Activated naive CD4-positive, alpha-beta T cell treated with anti-CD3 and anti-CD28 coated beads, Interleukin-2, amount 50 U/mL, for 72 hours (primary cell): ENCODE data around the gene C1orf159. TPM values are rescaled to one million over a fixed set of nuclear protein-coding genes. Genes with fewer than 3 reads are reported as not detected.

Source experiments
- ATAC-seq, 2 donors: fragments of 150-1000 bp; cut with Tn5 transposase; 2 replicates each; pipeline ENCODE4 v1.10.0; 2021; ENCODE audit warnings: mild to moderate bottlenecking in 2 of 2, moderate library complexity in 2 of 2
- DNase-seq, 2 donors: peaks; one replicate each; pipeline ENCODE4 v3.0.0; 2021 to 2022; ENCODE audit warnings: low spot score in 2 of 2
- H3K27ac Mint-ChIP-seq, 2 donors: one replicate each; pipeline ENCODE4 v1.8.0; 2022; ENCODE audit warnings: mild to moderate bottlenecking in 2 of 2, mixed read lengths in 2 of 2
- H3K36me3 Mint-ChIP-seq, 2 donors: one replicate each; pipeline ENCODE4 v1.8.0; 2022; ENCODE audit warnings: mixed read lengths in 2 of 2
- H3K9me3 Mint-ChIP-seq, 2 donors: one replicate each; pipeline ENCODE4 v1.8.0; 2022; ENCODE audit warnings: mixed read lengths in 2 of 2
- total RNA-seq, 2 donors: library from RNA; stranded (reverse); gene quantifications; one replicate each; pipeline ENCODE4 v1.2.3, GENCODE V29; 2022

Gene C1orf159
- total RNA-seq, 2 donors from 2014 or later: 20.7 to 21.2 TPM

- ATAC-seq (peak in 1 of 2 donors; percentile 25), DNase-seq (no peak)
- Mint-ChIP-seq H3K36me3 (peaks cover 0 to 7% of the 10 kb centered on the region in 2 donors), H3K27ac (no peak overlapping the region), H3K9me3 (no peaks in the 10 kb centered on the region)
Observed at GRCh38 chr1:1092894-1093609, 22.8 kb downstream of the C1orf159 start.

- ATAC-seq (no peak), DNase-seq (no peak)
- H3K27ac Mint-ChIP-seq: no peak overlapping the region
- H3K36me3 Mint-ChIP-seq: no peaks in the 10 kb centered on the region
- no peaks in the 10 kb centered on the region for H3K9me3 Mint-ChIP-seq
Observed at GRCh38 chr1:1092149-1092855, 23.6 kb downstream of the C1orf159 start.

- Mint-ChIP-seq H3K27ac (no peak overlapping the region), H3K36me3 (no peaks in the 10 kb centered on the region), H3K9me3 (no peaks in the 10 kb centered on the region)
- peak in 1 of 2 donors; percentile 33 for ATAC-seq
- no peak for DNase-seq
Observed at GRCh38 chr1:1091344-1092148, 24.3 kb downstream of the C1orf159 start.

GRCh38 chr1:1090424-1091343 is 25.2 kb downstream of the C1orf159 start:
- Mint-ChIP-seq H3K9me3 (no peaks in the 10 kb centered on the region), H3K36me3 (no peaks in the 10 kb centered on the region), H3K27ac (no peak overlapping the region)
- no peak for DNase-seq
- ATAC-seq: no peak

- ATAC-seq (no peak), DNase-seq (no peak)
- Mint-ChIP-seq H3K36me3 (no peaks in the 10 kb centered on the region), H3K9me3 (no peaks in the 10 kb centered on the region), H3K27ac (no peak overlapping the region)
Observed at GRCh38 chr1:1089731-1090423, 26.0 kb downstream of the C1orf159 start.

DNA sequence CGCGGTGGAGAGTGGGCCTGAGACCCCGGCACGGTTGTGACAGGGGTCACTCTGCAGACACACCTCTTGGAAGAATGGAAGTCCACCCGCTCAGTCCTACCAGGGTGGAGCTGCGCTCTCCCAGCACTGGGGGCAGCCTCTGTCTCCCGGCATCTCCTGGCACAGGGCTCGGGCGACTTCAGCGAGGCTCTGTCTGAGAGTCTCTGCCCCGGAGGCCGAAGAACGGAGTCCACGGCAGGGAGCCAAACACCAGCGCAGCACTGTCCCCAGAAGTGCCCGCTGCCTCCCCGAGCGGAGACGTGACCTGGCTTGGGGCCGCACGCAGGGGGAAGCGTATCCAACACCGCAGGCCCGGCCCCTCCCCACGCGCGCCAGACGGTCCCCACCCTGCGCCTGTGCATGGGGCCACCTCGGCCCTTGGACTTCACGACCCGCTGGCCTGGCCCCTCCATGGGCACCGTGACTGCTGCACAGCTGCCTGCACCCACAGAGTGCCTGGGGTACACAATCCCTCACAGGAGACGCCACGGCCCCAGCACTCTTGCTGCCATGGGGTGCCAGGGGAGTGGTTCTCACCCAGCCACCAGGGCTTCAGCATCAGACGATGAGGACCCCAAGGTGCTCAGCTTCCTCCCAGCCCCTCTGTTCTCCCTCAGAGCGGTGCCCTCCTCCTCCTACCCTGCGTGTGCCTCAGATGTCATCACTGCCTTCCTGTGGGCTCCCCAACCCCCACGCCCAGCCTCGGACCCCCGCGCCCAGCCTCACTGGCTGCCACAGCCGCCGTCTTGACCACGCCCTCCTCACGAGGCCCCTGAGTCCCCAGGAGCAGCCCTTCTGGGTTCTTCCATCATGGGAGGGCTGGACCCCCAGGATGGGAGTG is 26.8 kb downstream of the C1orf159 start:
- Mint-ChIP-seq H3K36me3 (no peaks in the 10 kb centered on the region), H3K27ac (no peak overlapping the region), H3K9me3 (no peaks in the 10 kb centered on the region)
- ATAC-seq (no peak), DNase-seq (no peak)

DNA sequence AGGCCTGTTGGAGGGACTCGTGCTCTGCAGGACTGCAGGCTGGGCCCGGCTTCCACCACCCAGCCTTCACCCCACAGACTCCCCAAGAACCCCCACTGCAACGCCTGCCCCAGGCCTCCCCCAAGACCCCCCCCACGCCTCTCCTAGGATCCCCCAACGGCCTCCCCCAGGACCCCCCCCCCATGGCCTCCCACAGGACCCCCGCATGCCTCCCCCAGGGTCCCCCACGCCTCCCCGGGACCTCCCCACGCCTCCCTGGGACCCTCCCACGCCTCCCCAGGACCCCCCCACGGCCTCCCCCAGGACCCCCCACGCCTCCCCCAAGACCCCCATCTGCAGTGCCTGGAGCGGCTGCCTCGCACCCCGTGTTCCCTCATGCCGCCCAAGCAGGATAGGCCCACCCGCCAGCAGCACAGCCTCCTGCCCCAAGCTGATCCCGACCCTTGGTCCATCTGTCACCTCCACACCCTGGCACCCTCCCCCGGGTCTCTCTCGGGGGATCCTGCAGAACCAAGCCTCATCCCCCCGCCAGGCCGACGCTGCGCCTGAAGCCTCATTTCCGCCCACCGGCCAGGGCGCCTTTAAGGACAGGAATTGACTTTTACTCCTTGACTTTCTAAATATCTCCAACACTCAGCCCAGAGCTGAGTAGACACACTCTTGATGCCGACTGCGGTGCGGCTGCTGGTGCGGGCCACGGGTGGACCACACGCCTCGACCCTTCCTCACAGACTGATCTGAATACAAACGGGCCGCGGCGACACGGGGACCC is 27.7 kb downstream of the C1orf159 start:
- no peaks in the 10 kb centered on the region for H3K36me3 Mint-ChIP-seq
- H3K9me3 Mint-ChIP-seq: no peaks in the 10 kb centered on the region
- H3K27ac Mint-ChIP-seq: no peak overlapping the region
- DNase-seq: no peak
- ATAC-seq: no peak

- no peak overlapping the region for H3K27ac Mint-ChIP-seq
- ATAC-seq (no peak), DNase-seq (no peak)
- H3K36me3 Mint-ChIP-seq: no peaks in the 10 kb centered on the region
- H3K9me3 Mint-ChIP-seq: no peaks in the 10 kb centered on the region
Observed at GRCh38 chr1:1087351-1088028, 28.4 kb downstream of the C1orf159 start.

GRCh38 chr1:1086911-1087341 is 29.0 kb downstream of the C1orf159 start:
- DNase-seq (no peak), ATAC-seq (no peak)
- H3K27ac Mint-ChIP-seq: peak overlapping the region in 1 of 2 donors; percentile 0
- H3K9me3 Mint-ChIP-seq: no peaks in the 10 kb centered on the region
- H3K36me3 Mint-ChIP-seq: no peaks in the 10 kb centered on the region

- H3K27ac Mint-ChIP-seq: peak overlapping the region in 1 of 2 donors; percentile 0
- no peak for DNase-seq
- no peaks in the 10 kb centered on the region for H3K36me3 Mint-ChIP-seq
- no peaks in the 10 kb centered on the region for H3K9me3 Mint-ChIP-seq
- peak in 1 of 2 donors; percentile 4 for ATAC-seq
Observed at GRCh38 chr1:1085911-1086841, 29.7 kb downstream of the C1orf159 start.

DNA sequence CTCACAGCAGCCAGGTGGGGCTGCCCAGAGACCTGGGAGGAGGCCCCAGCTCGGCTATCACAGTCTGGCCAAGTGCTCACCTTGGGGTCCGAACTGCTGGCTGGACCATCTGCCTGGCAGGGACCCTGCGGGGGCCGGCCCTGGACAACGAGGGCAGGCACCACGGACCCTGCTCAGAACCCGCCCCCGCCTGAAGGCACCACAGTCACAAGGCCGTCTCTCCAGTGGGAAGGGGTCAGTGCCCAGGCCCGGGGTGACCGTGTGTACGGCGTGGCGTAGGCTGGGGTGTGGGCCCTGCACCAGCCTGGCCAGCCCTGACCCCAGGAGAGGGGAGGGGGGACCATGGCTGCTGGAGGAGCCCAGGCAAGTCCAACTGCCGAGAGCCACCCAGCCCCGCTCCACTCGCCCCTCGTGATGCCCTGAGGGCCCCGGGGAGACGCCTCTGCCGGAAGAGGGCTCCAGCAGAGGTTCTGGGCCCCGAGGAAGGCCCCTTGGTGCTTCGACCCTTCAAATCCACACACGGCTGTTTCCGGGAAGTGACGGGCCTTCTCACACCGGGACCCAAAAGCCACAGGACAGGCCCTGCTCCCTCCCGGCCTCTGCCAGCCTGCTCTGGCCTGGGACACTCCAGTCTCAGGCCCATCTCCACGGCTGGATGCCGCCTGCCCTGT is 30.6 kb downstream of the C1orf159 start:
- DNase-seq (no peak), ATAC-seq (no peak)
- Mint-ChIP-seq H3K36me3 (no peaks in the 10 kb centered on the region), H3K27ac (no peak overlapping the region), H3K9me3 (no peaks in the 10 kb centered on the region)

GRCh38 chr1:1084372-1085170 is 31.3 kb downstream of the C1orf159 start:
- no peaks in the 10 kb centered on the region for H3K36me3 Mint-ChIP-seq
- DNase-seq (no peak), ATAC-seq (no peak)
- H3K9me3 Mint-ChIP-seq: no peaks in the 10 kb centered on the region
- no peak overlapping the region for H3K27ac Mint-ChIP-seq
